Right renal cortex interstitium (tissue), 3 donors: Measurements from ENCODE around the gene ARID1B. TPM values are rescaled to one million over a fixed set of nuclear protein-coding genes. Genes with fewer than 3 reads are reported as not detected.

ENCODE experiments used
- DNase-seq, 3 donors: peaks; one replicate each; pipeline ENCODE4 v3.0.0-alpha.2; 2013; ENCODE audit warnings: low read depth in 3 of 3, low spot score in 2 of 3
- polyA plus RNA-seq, 3 donors: library from polyadenylated mRNA; unstranded; fragments of 120-200 nt; gene quantifications; one replicate each; pipeline ENCODE4 v1.2.1, GENCODE V29; 2013; ENCODE audit not compliant: insufficient read length in 3 of 3

The ARID1B gene
- polyA plus RNA-seq, 3 donors = 70.1 to 75.5 (median 72.6) TPM

DNA sequence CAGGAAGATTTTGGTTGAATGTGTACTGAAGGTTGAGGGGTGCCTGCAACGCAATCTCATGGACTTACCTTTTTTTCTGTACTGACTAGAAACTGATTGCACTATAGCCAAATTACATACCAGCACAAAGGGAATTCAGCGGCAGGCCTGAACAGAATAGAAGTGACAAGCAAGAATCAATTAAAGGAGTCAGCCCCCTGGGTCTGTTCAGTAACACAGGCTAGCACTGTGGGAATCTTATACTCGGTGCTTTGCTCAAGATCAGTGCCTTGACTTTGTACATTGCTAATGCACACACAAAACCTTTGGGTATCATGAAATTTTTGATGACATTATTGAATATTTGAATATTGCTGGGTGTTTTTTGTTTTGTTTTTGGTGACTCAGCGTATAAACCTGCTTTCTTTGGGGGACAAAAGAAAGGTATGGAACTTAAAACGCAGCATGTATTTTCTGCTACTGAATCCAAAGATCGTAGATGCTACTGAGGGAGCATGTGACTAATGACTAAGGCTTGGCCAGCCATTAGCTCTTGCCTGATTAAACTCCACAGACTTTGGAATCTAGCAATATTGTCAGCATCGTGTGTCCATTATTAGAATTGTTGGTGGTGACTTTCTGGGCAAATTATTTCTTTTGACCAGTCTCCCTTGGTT, 236.6 kb downstream of the ARID1B start:
- no peak for DNase-seq

DNA sequence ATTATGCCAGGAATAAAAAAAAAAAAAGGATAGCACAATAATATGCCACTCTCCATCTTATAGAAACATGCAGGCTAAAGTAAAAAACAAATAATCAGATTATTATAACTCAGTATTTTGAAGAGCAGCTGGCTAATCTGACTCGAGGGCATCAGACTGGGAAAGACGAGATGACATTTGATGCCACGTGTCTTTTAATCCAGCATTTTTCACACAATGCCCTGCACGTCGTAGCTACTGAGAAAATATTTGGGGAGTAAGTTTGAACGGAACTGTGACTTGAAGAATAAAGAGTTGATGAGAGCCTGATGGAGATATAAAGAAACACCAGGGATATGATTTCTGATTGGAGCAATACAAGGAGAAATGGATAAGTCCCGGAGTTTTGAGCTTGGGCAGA, 237.7 kb downstream of the ARID1B start:
- DNase-seq = no peak

- DNase-seq = no peak
Observed at GRCh38 chr6:157017022-157017421, 239.8 kb downstream of the ARID1B start.

DNA sequence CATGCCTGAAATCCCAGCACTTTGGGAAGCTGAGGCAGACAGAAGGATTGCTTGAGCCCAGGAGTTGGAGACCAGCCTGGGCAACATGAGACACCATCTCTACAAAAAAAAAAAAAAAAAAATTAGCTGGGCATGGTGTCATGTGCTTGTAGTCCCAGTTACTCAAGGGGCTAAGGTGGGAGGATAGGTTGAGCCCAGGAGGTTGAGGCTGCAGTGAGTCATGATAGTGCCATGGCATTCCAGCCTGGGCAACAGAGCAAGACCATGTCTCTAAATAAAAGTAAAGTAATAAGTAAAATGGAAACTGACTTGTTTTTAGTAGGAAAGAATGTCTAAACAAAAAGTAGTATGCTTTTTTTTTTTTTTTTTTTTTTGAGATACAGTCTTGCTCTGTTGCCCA, 240.7 kb downstream of the ARID1B start:
- no peak for DNase-seq

DNA sequence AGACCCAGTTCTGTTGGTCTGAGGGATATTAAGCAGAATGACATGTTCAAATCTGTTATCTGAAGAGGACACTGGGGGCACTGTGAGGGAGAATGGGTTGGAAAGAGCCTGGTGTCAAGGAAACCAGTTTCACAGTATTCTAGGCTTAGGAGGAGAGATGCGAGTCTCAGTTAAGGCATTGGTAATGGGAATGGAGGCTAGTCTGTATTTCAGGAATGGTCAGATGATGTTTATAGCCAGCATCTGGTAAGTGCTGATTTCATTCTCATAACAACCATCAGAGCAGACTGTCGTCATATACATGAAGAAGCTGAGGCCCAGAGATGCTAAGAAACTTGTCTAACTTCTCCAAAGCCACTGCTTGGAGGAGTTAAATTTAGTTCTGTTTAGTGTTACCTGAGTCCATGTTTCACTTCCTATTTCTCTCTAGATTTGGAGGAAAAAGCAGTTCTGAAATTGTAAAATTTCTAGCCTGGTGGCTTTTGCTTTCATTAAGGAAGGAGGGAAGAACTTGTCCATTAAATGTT, 242.0 kb downstream of the ARID1B start:
- DNase-seq = no peak

- DNase-seq = no peak
Observed at GRCh38 chr6:157019733-157020132, 242.6 kb downstream of the ARID1B start.

DNA sequence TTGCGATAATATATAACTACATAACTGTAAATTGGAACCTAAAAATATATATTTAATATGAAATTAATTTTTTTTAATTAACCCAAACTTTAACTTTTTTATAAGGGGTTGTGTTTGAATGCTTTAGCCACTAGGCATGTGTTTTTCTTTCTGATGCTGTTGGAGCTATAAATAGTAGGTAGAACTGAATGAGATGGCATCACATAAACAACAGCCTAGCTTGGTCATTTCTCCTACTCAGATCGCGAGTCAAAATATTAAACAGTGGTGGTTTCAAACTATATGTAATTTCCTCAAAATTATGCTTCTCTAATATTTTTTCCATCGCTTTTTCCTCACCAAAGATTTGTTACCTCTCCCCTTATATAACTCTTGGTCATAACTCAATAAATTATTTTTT, 243.2 kb downstream of the ARID1B start:
- no peak for DNase-seq

DNA sequence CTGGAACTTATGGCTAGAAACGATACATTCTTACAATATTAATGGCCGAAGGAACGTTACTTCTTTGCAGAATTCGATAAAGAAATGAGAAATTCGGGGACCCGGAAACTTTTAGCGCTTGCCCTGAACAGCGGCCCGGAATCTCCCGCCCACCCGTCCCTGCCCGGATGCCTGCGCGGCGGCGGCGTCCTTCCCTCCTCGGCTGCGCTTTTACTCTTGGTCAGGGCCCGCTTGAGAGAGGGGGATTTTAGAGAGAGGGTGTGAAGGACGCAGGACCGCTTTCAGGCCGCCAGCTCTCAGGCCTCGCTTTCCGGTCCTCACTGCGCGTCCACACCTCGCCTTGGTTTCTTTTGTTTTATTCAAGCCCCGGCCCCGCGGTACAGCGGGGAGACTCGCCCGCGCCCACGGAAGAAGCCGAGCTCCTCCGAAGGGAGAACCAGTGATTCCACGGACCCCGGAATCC, 243.7 kb downstream of the ARID1B start:
- DNase-seq = no peak

DNA sequence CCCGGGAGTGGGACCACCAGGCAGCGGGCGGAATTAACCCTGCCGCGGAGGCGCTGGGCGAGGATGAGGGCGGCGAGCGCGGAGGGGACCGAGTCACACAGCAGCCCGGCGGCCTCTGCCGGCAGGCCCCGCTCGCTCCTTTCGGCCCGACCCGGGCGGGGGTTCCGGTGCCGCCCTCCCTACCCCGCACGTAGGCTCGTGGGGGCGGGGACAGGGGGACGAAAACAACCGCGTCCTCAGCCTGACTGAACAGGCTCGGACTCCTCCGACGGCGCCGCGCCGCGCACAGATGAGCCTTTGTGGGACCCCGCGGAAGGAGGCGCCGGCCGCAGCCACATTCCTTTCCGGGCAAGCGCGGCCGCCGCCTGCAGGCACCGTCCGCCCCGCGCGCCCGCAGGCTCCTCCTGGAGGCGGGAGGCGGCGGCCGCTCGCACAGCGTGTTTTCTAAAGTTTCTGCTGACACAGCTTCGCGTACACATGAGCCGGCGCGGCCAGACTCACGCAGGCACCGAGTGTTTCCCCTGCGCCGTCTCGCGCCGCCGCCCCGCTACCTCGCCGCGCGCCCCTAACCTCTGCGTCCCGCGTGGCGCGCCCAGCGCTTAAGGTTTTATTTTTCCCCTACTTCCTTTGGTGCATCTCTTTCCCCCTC, 244.3 kb downstream of the ARID1B start:
- peak; percentile 67 to 78 (median 67) for DNase-seq

GRCh38 chr6:157021993-157022740, 245.0 kb downstream of the ARID1B start:
- DNase-seq = peak; percentile 48 to 74 (median 68)

GRCh38 chr6:157023958-157024357, 246.8 kb downstream of the ARID1B start:
- no peak for DNase-seq

- no peak for DNase-seq
Observed at GRCh38 chr6:157024745-157025144, 247.6 kb downstream of the ARID1B start.

DNA sequence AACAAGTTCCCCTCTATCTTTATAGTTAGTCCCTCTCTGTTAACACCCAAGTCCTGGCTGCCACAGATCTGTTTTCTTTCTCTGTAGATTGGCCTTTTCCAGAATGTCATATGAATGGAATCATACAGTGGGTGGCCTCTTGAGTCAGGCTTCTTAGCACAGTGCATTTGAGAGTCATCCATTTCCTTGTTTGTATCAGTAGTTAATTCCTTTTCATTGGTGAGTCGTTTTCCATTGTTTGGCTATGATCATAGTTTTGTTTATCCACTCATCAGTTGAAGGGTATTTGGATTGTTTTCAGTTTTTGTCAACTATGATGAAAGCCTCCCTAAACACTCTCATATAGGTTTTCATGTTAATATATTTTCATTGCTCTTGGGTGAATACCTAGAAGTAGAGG, 248.3 kb downstream of the ARID1B start:
- DNase-seq = no peak

GRCh38 chr6:157029980-157030690, 253.0 kb downstream of the ARID1B start:
- DNase-seq = no peak

- no peak for DNase-seq
Observed at GRCh38 chr6:157030755-157031154, 253.6 kb downstream of the ARID1B start.

DNA sequence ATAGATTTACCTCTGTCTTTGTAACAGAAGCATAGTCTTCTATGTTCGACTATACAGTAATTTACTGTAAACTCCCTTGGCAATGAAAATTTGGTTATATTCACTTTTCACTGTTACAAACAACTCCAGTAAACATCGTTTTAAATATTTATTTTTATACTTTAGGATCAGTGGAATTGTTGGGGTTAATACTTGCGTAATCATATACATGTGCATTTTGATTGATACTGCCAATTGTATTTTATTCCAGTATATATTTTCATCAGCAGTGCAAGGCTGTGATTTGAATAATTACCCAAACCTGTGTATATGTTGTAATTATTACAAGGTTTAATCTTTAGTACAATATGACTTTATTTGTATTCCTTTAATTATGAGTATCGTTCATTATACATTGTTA, 255.7 kb downstream of the ARID1B start:
- no peak for DNase-seq

GRCh38 chr6:157033428-157034140, 256.4 kb downstream of the ARID1B start:
- DNase-seq = no peak

- DNase-seq = no peak
Observed at GRCh38 chr6:157034436-157035230, 257.5 kb downstream of the ARID1B start.

DNA sequence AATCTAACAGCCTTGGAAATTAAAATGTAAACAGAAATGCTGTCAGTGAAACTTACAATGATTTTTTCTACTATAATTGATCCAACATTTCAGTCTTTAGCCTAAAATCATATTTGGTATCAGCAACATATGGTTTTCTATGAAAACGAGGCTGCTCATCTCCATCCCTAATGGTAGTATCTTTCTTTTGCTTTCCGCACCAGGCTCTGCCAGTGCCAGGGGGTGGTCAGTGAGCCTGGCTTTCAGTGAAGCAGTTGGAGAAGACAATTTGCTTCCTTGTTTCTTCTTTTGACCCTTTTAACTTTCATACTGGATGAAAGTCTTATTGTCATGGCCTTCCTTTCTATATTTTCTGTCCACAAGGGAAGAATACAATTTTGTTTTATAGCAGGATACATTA, 258.4 kb downstream of the ARID1B start:
- DNase-seq = no peak
